Testis (tissue), 2 donors: ENCODE data around the gene SAAL1.

Experiments
- POLR2A ChIP-seq: fragments of 450-650 bp; IDR thresholded peaks from one replicate; pipeline ENCODE4 v1.6.1; 2017; ENCODE audit warnings: antibody characterized with exemption, mild to moderate bottlenecking, moderate library complexity
- TF ChIP-seq, protein P1 (sequence below), 3 experiments: fragments of 450-650 bp in 2 of 3; fragments of 200-600 bp in 1 of 3; sonication (generic) in 1 of 3; IDR thresholded peaks; one replicate each; pipeline ENCODE4 v1.5.1; 2016 to 2019; ENCODE audit warnings: antibody characterized with exemption in 3 of 3, mild to moderate bottlenecking in 2 of 3, moderate library complexity in 1 of 3

DNA sequence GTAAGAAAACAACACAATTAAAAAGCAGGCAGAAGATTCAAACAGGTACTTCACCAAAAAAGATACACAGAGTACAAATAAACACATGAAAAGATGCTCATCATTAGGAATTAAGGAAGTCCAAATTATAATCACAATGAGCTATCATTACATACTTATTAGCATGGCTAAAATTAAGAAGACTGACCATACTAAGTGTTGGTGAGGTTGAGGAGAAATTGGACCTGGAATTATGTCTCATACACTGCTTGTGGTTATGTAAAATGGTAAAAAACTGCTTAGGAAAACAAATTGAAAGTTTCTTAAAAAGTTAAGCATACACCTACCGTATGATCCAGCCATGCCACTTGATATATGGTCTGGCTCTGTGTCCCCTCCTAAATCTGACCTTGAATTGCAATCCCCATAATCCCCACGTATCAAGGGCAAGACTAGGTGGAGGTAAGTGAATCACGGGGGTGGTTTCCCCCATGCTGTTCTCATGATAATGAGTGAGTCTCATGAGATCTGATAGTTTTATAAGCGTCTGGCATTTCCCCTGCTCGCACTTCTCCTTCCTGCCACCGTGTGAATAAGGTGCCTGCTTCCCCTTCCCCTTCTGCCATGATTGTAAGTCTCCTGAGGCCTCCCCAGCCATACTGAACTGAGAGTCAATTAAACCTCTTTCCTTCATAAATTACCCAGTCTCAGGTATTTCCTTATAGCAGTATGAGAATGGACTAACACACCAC, 4.8 kb downstream of the SAAL1 start:
- TF ChIP-seq, protein P1, sequence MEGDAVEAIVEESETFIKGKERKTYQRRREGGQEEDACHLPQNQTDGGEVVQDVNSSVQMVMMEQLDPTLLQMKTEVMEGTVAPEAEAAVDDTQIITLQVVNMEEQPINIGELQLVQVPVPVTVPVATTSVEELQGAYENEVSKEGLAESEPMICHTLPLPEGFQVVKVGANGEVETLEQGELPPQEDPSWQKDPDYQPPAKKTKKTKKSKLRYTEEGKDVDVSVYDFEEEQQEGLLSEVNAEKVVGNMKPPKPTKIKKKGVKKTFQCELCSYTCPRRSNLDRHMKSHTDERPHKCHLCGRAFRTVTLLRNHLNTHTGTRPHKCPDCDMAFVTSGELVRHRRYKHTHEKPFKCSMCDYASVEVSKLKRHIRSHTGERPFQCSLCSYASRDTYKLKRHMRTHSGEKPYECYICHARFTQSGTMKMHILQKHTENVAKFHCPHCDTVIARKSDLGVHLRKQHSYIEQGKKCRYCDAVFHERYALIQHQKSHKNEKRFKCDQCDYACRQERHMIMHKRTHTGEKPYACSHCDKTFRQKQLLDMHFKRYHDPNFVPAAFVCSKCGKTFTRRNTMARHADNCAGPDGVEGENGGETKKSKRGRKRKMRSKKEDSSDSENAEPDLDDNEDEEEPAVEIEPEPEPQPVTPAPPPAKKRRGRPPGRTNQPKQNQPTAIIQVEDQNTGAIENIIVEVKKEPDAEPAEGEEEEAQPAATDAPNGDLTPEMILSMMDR (IDR thresholded peaks at IDR 0.05), result no peak
- TF ChIP-seq POLR2A, result no peak
